Hypothalamus (tissue), 51 donors: ENCODE results near the gene RGS13.

Experiments
- DNase-seq, 51 donors: peaks; one replicate each; lab custom pipeline; 2025; lab: John Stamatoyannopoulos, UW

The RGS13 gene

GRCh38 chr1:192626366-192627179 is 9.4 kb upstream of the RGS13 start:
- DNase-seq: no peak

- no peak for DNase-seq
Measured at GRCh38 chr1:192627901-192628300, 8.0 kb upstream of the RGS13 start.

GRCh38 chr1:192628396-192629057 is 7.4 kb upstream of the RGS13 start:
- DNase-seq: no peak

GRCh38 chr1:192629612-192630011 is 6.3 kb upstream of the RGS13 start:
- no peak for DNase-seq

- DNase-seq: no peak
Measured at GRCh38 chr1:192630521-192631287, 5.2 kb upstream of the RGS13 start.

- DNase-seq: no peak
Measured at GRCh38 chr1:192631749-192632148, 4.2 kb upstream of the RGS13 start.

GRCh38 chr1:192632188-192632587 is 3.8 kb upstream of the RGS13 start:
- no peak for DNase-seq

GRCh38 chr1:192632641-192633532 is 3.1 kb upstream of the RGS13 start:
- no peak for DNase-seq

- DNase-seq: no peak
Measured at GRCh38 chr1:192633533-192634253, 2.3 kb upstream of the RGS13 start.

GRCh38 chr1:192635041-192635440 is 906 bp upstream of the RGS13 start:
- no peak for DNase-seq

- DNase-seq: no peak
Measured at GRCh38 chr1:192639607-192640368, 3.8 kb downstream of the RGS13 start.

- peak in 1 of 51 donors; percentile 27 for DNase-seq
Measured at GRCh38 chr1:192652159-192652558, 16.2 kb downstream of the RGS13 start.

- DNase-seq: no peak
Measured at GRCh38 chr1:192654120-192654519, 18.2 kb downstream of the RGS13 start.

- DNase-seq: peak in 1 of 51 donors; percentile 62
Measured at GRCh38 chr1:192654591-192655251, 18.8 kb downstream of the RGS13 start.

- no peak for DNase-seq
Measured at GRCh38 chr1:192657760-192658159, 21.8 kb downstream of the RGS13 start.

- no peak for DNase-seq
Measured at GRCh38 chr1:192658255-192658654, 22.3 kb downstream of the RGS13 start.

GRCh38 chr1:192660613-192661012 is 24.7 kb downstream of the RGS13 start:
- DNase-seq: no peak

- DNase-seq: no peak
Measured at GRCh38 chr1:192668409-192668983, 32.5 kb downstream of the RGS13 start.
